Sigmoid colon (tissue), 4 donors: ENCODE data around the gene LHPP.

ENCODE experiments used
- CTCF ChIP-seq, 4 experiments: fragments of 450-650 bp in 3 of 4; fragments of 200-600 bp in 1 of 4; IDR thresholded peaks; one replicate each; pipeline ENCODE4 v1.5.1; 2016 to 2019; ENCODE audit warnings: antibody characterized with exemption in 4 of 4, mild to moderate bottlenecking in 3 of 4, moderate library complexity in 2 of 4
- EP300 ChIP-seq, 4 donors: sonication (generic); formaldehyde crosslinking; IDR thresholded peaks; one replicate each; pipeline ENCODE4 v1.6.1; 2017; ENCODE audit warnings: antibody characterized with exemption in 4 of 4
- POLR2A ChIP-seq, 2 donors: fragments of 450-650 bp; IDR thresholded peaks; one replicate each; pipeline ENCODE4 v1.6.1; 2016; ENCODE audit warnings: antibody characterized with exemption in 2 of 2, mild to moderate bottlenecking in 2 of 2, moderate library complexity in 2 of 2
- POLR2AphosphoS5 ChIP-seq, 4 donors: sonication (generic); formaldehyde crosslinking; IDR thresholded peaks; one replicate each; pipeline ENCODE4 v1.6.1; 2017; ENCODE audit warnings: antibody characterized with exemption in 4 of 4

GRCh38 chr10:124612611-124613498 is 151.2 kb downstream of the LHPP start:
- TF ChIP-seq CTCF (IDR thresholded peaks at IDR 0.05), result no peak
- TF ChIP-seq POLR2A (IDR thresholded peaks at IDR 0.05), result no peak
- TF ChIP-seq POLR2AphosphoS5 (IDR thresholded peaks at IDR 0.05), result no peak
- TF ChIP-seq EP300 (IDR thresholded peaks at IDR 0.05), result no peak
